HG03159 (cell line): ENCODE results near the gene ZNF547.
"Not testable (repeated sequence)": the region's sequence is repeated elsewhere in the genome, so short reads cannot be mapped to it uniquely, and the experiment has no call there.

Experiments
- ATAC-seq: cut with Tn5 transposase; IDR thresholded peaks from one replicate; pipeline ENCODE4 v1.9.1; 2021; ENCODE audit warnings: mild to moderate bottlenecking, moderate library complexity; ENCODE audit not compliant: unreplicated experiment

Gene ZNF547

GRCh38 chr19:57374179-57374578, 10.8 kb downstream of the ZNF547 start:
- no peak for ATAC-seq

GRCh38 chr19:57374647-57375046, 11.3 kb downstream of the ZNF547 start:
- ATAC-seq, result not testable (repeated sequence)

- ATAC-seq, result no peak
These were observed 12.8 kb downstream of the ZNF547 start for GRCh38 chr19:57376151-57376550.

DNA sequence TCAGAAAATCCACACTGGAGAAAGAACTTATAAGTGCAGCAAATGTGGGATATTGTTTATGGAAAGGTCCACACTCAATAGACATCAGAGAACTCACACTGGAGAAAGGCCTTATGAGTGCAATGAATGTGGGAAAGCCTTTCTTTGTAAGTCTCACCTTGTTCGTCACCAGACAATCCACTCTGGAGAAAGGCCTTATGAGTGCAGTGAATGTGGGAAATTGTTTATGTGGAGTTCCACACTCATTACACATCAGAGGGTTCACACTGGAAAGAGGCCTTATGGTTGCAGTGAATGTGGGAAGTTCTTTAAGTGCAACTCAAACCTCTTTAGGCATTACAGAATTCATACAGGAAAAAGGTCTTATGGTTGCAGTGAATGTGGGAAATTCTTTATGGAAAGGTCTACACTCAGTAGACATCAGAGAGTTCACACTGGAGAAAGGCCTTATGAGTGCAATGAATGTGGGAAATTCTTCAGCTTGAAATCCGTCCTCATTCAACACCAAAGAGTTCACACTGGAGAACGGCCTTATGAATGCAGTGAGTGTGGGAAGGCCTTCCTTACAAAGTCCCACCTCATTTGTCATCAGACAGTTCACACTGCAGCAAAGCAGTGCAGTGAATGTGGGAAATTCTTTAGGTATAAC, 14.3 kb downstream of the ZNF547 start:
- ATAC-seq, result no peak

DNA sequence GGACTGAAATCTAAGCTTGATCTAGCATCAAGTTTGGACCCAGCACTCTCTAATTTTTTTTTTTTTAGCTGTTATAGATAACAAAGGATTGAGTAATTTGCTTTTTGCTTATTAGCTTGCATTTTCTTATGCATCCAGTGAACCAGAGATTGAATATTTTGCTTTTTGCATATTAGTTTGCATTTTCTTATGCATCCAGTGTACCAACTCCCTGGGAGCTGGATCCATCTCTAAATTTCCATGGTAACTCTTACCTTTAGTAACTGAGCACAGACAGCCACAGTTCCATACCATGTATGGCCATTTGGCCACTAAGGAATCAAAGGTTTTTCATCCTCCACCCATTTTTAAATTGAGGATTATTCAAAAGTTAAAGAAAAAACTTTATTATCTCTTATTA, 17.6 kb downstream of the ZNF547 start:
- ATAC-seq, result no peak

GRCh38 chr19:57382806-57383488, 19.6 kb downstream of the ZNF547 start:
- ATAC-seq, result no peak

DNA sequence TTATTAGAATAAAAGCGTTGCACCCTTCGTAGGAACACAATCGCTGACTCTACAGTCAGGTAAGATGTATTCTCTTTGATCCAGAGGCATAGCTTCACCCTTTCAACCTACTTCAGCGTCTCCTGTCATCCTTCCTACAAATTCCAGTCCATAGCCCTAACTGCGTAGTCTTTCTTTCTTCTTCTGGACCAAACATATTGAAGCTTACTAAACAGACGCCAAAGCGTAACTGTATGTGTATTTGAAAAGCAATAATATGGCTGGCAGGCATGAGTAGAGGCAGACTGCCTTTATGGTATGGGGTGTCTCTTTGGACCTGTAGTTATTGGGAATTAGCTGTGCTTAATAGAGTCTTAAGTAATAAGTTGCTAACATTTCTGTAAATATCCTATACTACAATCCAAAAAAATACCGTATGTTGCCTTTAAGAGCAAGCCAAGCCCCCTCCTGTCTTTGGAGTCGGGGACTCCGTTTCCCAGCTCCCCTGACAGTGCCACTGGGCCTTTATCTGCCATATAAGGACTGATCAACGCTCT, 25.9 kb downstream of the ZNF547 start:
- peak; percentile 9 for ATAC-seq

GRCh38 chr19:57389730-57390598, 26.6 kb downstream of the ZNF547 start, which contains the start of gene ZNF548:
TSS of gene ZNF548 (plus strand) at chr19:57389854. CDS start at chr19:57390100, 246 bp downstream.
- ATAC-seq, result peak; percentile 99

- no peak for ATAC-seq
These were observed 32.4 kb downstream of the ZNF547 start for GRCh38 chr19:57395710-57396109.

DNA sequence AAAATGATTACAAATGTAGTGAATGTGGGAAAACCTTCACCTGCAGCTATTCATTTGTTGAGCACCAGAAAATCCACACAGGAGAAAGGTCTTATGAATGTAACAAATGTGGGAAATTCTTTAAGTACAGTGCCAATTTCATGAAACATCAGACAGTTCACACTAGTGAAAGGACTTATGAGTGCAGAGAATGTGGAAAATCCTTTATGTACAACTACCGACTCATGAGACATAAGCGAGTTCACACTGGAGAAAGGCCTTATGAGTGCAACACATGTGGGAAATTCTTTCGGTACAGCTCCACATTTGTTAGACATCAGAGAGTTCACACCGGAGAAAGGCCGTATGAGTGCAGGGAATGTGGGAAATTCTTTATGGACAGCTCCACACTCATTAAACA, 35.5 kb downstream of the ZNF547 start:
- no peak for ATAC-seq

GRCh38 chr19:57403737-57404563, 40.6 kb downstream of the ZNF547 start:
- no peak for ATAC-seq

DNA sequence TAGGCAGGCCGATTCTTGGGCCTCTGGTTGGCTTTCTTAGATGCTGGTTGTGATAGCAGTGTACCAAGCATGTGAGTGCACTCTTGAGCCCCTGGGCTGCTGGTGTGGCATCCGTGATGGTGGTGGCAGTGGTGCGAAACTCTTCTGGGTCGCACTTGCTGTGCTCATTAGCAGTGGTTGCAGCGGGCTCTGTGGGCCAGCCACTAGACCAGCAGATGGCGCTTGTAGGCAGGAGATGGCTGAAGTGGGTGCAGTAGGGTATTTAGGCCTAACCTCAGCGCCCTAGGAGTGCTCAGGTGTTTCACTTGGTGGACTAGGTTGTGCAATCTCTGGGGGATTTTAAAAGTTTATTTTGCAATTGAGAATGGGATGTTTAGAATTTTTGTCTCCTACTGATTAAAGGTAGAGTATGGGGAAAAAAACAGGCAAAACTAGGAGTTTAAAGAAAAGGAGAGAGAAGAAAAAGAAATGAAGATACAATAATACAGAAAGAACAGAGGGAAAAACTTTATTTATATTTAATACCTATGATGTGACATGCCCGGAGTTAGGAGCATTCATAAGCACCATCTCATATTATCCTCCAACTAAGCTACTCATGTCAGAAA, 43.3 kb downstream of the ZNF547 start:
- no peak for ATAC-seq

DNA sequence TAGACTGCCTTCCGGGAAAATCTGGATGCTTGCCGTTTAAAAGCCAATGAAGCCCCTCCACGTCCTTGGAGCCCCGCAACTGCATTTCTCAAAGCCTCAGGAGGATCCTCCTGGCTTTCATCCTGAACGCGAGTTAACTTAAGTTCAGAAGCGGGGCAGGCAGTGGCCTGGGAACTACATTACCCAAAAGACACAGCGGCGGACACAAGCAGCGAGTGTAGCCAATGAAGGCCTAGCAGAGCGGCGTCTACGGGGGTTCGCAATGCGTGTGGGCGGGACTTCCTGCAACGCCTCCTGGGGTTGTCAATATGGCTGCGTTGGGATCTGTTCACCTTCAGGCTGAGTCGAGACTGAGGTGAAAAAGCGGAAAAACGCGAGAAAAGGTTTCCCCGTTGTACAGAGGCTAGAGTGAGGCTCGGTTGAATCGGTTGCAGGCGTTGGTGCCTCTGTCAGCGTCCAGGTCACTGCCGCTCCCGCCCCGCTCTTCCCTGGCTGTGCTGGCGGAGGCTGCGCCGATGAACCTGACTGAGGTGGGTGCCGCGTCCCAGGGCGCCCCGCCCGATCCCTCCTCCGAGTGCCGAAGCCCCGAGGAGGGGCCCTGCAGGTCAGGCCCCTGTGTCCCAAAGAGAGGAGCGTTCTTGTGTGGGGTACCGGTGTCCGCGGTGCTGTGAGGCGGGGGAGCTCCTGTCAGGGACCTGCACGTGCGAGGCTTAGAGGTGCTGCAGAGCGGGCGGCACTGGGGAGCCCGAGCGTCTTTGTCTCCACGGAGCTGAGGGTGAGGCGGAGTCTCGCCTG, 47.7 kb downstream of the ZNF547 start, which contains the start of gene ZNF17:
Gene ZNF17, plus strand, starts transcription at position 285 of the 795 bp plus-strand sequence. CDS start 2,455 bp downstream, outside the sequence.
- ATAC-seq, result peak; percentile 99

GRCh38 chr19:57419439-57419838, 56.1 kb downstream of the ZNF547 start:
- ATAC-seq, result no peak

DNA sequence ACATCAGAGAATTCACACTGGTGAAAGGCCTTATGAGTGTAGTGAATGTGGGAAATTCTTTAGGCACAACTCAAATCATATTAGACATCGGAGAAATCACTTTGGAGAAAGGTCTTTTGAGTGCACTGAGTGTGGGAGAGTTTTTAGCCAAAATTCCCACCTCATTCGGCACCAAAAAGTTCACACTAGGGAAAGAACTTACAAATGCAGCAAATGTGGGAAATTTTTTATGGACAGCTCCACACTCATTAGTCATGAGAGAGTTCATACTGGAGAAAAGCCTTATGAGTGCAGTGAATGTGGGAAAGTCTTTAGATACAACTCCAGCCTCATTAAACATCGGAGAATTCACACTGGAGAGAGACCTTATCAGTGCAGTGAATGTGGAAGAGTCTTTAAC, 57.7 kb downstream of the ZNF547 start:
- ATAC-seq, result no peak
